Dermis blood vessel endothelial cell (primary cell): ENCODE results near the gene GRID1. TPM values are rescaled to one million over a fixed set of nuclear protein-coding genes. Genes with fewer than 3 reads are reported as not detected.
A peak's percentile ranks its signal among the peaks of the same experiment; 100 is the strongest.

Source experiments
- DNase-seq: peaks from one replicate; pipeline ENCODE4 v3.0.0; 2010
- total RNA-seq: library from RNA; depleted of rRNA; stranded (reverse); fragments of >200 nt; gene quantifications from 2 replicates; pipeline ENCODE4 v1.2.3, GENCODE V29; 2014

GRID1 gene
- total RNA-seq, 1 donor from 2014 or later = not detected

- DNase-seq = no peak
Observed at GRCh38 chr10:86265236-86265894, 101.2 kb downstream of the GRID1 start.

GRCh38 chr10:86264481-86265231 lies 101.9 kb downstream of the GRID1 start:
- DNase-seq = no peak

- DNase-seq = no peak
Observed at GRCh38 chr10:86263907-86264306, 102.7 kb downstream of the GRID1 start.

GRCh38 chr10:86263209-86263608 lies 103.4 kb downstream of the GRID1 start:
- DNase-seq = no peak

- no peak for DNase-seq
Observed at GRCh38 chr10:86262688-86263181, 103.9 kb downstream of the GRID1 start.

- DNase-seq = peak; percentile 14
Observed at GRCh38 chr10:86261941-86262687, 104.5 kb downstream of the GRID1 start.

- no peak for DNase-seq
Observed at GRCh38 chr10:86261470-86261869, 105.1 kb downstream of the GRID1 start.

- DNase-seq = no peak
Observed at GRCh38 chr10:86260564-86260963, 106.0 kb downstream of the GRID1 start.

- no peak for DNase-seq
Observed at GRCh38 chr10:86259901-86260562, 106.6 kb downstream of the GRID1 start.

- DNase-seq = no peak
Observed at GRCh38 chr10:86258941-86259340, 107.7 kb downstream of the GRID1 start.

GRCh38 chr10:86258499-86258898 lies 108.1 kb downstream of the GRID1 start:
- DNase-seq = no peak

GRCh38 chr10:86257683-86258082 lies 108.9 kb downstream of the GRID1 start:
- DNase-seq = no peak

GRCh38 chr10:86256690-86257315 lies 109.8 kb downstream of the GRID1 start:
- DNase-seq = no peak

GRCh38 chr10:86255405-86256251 lies 111.0 kb downstream of the GRID1 start:
- DNase-seq = no peak

GRCh38 chr10:86254526-86255174 lies 111.9 kb downstream of the GRID1 start:
- DNase-seq = no peak

- DNase-seq = no peak
Observed at GRCh38 chr10:86254081-86254480, 112.5 kb downstream of the GRID1 start.

GRCh38 chr10:86253091-86254072 lies 113.2 kb downstream of the GRID1 start:
- no peak for DNase-seq

GRCh38 chr10:86252556-86252955 lies 114.0 kb downstream of the GRID1 start:
- DNase-seq = no peak

- DNase-seq = no peak
Observed at GRCh38 chr10:86252079-86252478, 114.5 kb downstream of the GRID1 start.

- DNase-seq = no peak
Observed at GRCh38 chr10:86251426-86251825, 115.2 kb downstream of the GRID1 start.
